CD14-positive monocyte (primary cell): ENCODE data around the gene PTPRQ. TPM values are rescaled to one million over a fixed set of nuclear protein-coding genes. Genes with fewer than 3 reads are reported as not detected.

Experiments
- DNase-seq, 3 donors: peaks; one replicate each; pipeline ENCODE4 v3.0.0-alpha.2; 2011 to 2022
- H2AFZ ChIP-seq: 2 replicates; pipeline ENCODE4 v1.6.0; 2012; ENCODE audit warnings: mild to moderate bottlenecking, low read depth, low read length, inconsistent platforms; ENCODE audit not compliant: insufficient read depth, poor library complexity, severe bottlenecking
- H3K27ac ChIP-seq, 2 donors: 1 replicate in 1 of 2; 2 replicates in 1 of 2; pipeline ENCODE4 v1.5.1; 2012 to 2013; ENCODE audit warnings: low read length in 2 of 2, control low read depth in 1 of 2, inconsistent platforms in 1 of 2, low read depth in 1 of 2, mild to moderate bottlenecking in 1 of 2
- H3K27me3 ChIP-seq, 2 donors: one replicate each; pipeline versions ENCODE4 v1.6.0 to v1.6.1; 2011 to 2013; ENCODE audit warnings: low read length in 2 of 2; ENCODE audit not compliant: control insufficient read depth in 2 of 2, insufficient read depth in 2 of 2
- H3K36me3 ChIP-seq, 2 donors: replicated peaks in 1 of 2; 1 replicate in 1 of 2; 2 replicates in 1 of 2; pipeline versions ENCODE4 v1.5.1 to v1.6.1; 2012 to 2013; ENCODE audit warnings: low read length in 2 of 2, control low read depth in 1 of 2, inconsistent platforms in 1 of 2, mild to moderate bottlenecking in 1 of 2; ENCODE audit not compliant: insufficient read depth in 2 of 2, control insufficient read depth in 1 of 2
- H3K4me1 ChIP-seq, 2 donors: 1 replicate in 1 of 2; 2 replicates in 1 of 2; pipeline versions ENCODE4 v1.5.1 to v1.6.1; 2012 to 2013; ENCODE audit warnings: low read length in 2 of 2, control low read depth in 1 of 2, inconsistent platforms in 1 of 2, mild to moderate bottlenecking in 1 of 2, moderate library complexity in 1 of 2; ENCODE audit not compliant: insufficient read depth in 2 of 2, control insufficient read depth in 1 of 2
- H3K4me2 ChIP-seq: replicated peaks from 2 replicates; pipeline ENCODE3; 2012; ENCODE audit warnings: low read length, moderate library complexity, mild to moderate bottlenecking; ENCODE audit not compliant: poor library complexity, severe bottlenecking; ENCODE audit errors: extremely low read depth
- H3K4me3 ChIP-seq, 3 experiments: fragments of 200-600 bp in 1 of 3; sonication (generic) in 1 of 3; replicated peaks in 1 of 3; 1 replicate in 2 of 3; 2 replicates in 1 of 3; pipeline ENCODE4 v1.5.1; 2011 to 2013; ENCODE audit warnings: low read length in 3 of 3, mild to moderate bottlenecking in 3 of 3, control low read depth in 2 of 3, low read depth in 2 of 3, inconsistent platforms in 1 of 3, moderate library complexity in 1 of 3
- H3K79me2 ChIP-seq: 2 replicates; pipeline ENCODE4 v1.6.0; 2012; ENCODE audit warnings: mild to moderate bottlenecking, control low read depth, inconsistent platforms, low read length, moderate library complexity; ENCODE audit not compliant: insufficient read depth
- H3K9ac ChIP-seq: 2 replicates; pipeline ENCODE4 v1.6.0; 2017; ENCODE audit warnings: low read length, mild to moderate bottlenecking; ENCODE audit not compliant: insufficient read depth, poor library complexity, severe bottlenecking
- H3K9me3 ChIP-seq, 2 donors: replicated peaks in 1 of 2; 1 replicate in 1 of 2; 2 replicates in 1 of 2; pipeline versions ENCODE4 v1.5.1 to v1.6.1; 2012 to 2013; ENCODE audit warnings: low read length in 2 of 2, control low read depth in 1 of 2; ENCODE audit not compliant: control insufficient read depth in 1 of 2, insufficient read depth in 1 of 2
- H4K20me1 ChIP-seq: 2 replicates; pipeline ENCODE4 v1.6.0; 2012; ENCODE audit warnings: mild to moderate bottlenecking, low read length, control low read depth, moderate library complexity; ENCODE audit not compliant: insufficient read depth
- H3K27ac Mint-ChIP-seq, 7 donors: one replicate each; pipeline ENCODE4 v1.8.0; 2020; ENCODE audit warnings: mild to moderate bottlenecking in 7 of 7, mixed read lengths in 7 of 7, moderate library complexity in 6 of 7, inconsistent platforms in 2 of 7
- H3K27me3 Mint-ChIP-seq, 3 donors: one replicate each; pipeline ENCODE4 v1.8.0; 2021 to 2022; ENCODE audit warnings: low read depth in 3 of 3, mild to moderate bottlenecking in 3 of 3, mixed read lengths in 3 of 3, moderate library complexity in 3 of 3, inconsistent platforms in 1 of 3
- H3K36me3 Mint-ChIP-seq, 2 donors: one replicate each; pipeline ENCODE4 v1.8.0; 2020; ENCODE audit warnings: mixed read lengths in 2 of 2, inconsistent platforms in 1 of 2, mild to moderate bottlenecking in 1 of 2
- H3K4me1 Mint-ChIP-seq: one replicate; pipeline ENCODE4 v1.8.0; 2020; ENCODE audit warnings: mild to moderate bottlenecking, mixed read lengths
- H3K4me3 Mint-ChIP-seq, 2 donors: one replicate each; pipeline ENCODE4 v1.8.0; 2020; ENCODE audit warnings: mild to moderate bottlenecking in 2 of 2, mixed read lengths in 2 of 2, moderate library complexity in 1 of 2
- H3K9me3 Mint-ChIP-seq, 7 donors: one replicate each; pipeline ENCODE4 v1.8.0; 2020 to 2022; ENCODE audit warnings: mixed read lengths in 7 of 7, mild to moderate bottlenecking in 6 of 7, moderate library complexity in 6 of 7, inconsistent platforms in 2 of 7
- WGBS: methylation state at CpG from one replicate; pipeline ENCODE4 v1.1.5; 2013; ENCODE audit warnings: missing lambda C conversion rate; ENCODE audit not compliant: insufficient coverage; 5-methylcytosine and 5-hydroxymethylcytosine counted together
- intact Hi-C, 2 donors: fragments of 100-400 bp; cut with micrococcal nuclease; formaldehyde crosslinking; loops; one replicate each; pipeline versions ENCODE4 v1.15.0 to v1.15.1; 2023
- polyA plus RNA-seq, 3 donors: library from polyadenylated mRNA; depleted of rRNA in 1 of 3; unstranded in 2 of 3; stranded (reverse) in 1 of 3; fragments of 300-500 nt in 2 of 3; fragments of >200 nt in 1 of 3; fragmentation: Illumina TruSeq in 2 of 3; gene quantifications; 1 replicate in 2 of 3; 2 replicates in 1 of 3; pipeline ENCODE4 v1.2.3, GENCODE V29; 2012 to 2021
- TF ChIP-seq, protein P1 (sequence below): fragments of 200-600 bp; IDR thresholded peaks from one replicate; pipeline ENCODE4 v1.8.0; 2022; ENCODE audit warnings: antibody characterized with exemption, mild to moderate bottlenecking

The PTPRQ gene
- polyA plus RNA-seq, 3 donors: not detected

DNA sequence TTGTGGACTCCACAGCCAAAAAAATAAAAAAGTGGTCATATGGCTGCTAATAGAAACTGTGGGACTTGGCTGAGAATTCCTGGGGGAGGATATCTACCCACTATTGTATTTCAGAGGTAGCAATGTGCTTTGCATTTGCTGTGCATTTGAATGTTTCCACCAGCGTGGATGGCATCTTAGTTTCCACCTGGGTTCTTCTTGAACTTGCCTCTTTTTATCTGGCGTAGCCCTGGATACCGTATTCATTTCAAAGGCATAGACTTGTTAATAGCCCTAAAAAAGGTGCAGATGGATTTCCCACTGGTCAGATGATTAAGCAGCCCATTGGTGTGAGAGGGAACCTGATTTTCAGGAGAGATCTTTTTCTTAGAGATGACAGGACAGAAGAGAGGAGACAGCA lies 270.8 kb downstream of the PTPRQ start:
- H3K27ac Mint-ChIP-seq: no peak overlapping the region
- H4K20me1 ChIP-seq: no peaks in the 10 kb centered on the region
- TF ChIP-seq, protein P1, sequence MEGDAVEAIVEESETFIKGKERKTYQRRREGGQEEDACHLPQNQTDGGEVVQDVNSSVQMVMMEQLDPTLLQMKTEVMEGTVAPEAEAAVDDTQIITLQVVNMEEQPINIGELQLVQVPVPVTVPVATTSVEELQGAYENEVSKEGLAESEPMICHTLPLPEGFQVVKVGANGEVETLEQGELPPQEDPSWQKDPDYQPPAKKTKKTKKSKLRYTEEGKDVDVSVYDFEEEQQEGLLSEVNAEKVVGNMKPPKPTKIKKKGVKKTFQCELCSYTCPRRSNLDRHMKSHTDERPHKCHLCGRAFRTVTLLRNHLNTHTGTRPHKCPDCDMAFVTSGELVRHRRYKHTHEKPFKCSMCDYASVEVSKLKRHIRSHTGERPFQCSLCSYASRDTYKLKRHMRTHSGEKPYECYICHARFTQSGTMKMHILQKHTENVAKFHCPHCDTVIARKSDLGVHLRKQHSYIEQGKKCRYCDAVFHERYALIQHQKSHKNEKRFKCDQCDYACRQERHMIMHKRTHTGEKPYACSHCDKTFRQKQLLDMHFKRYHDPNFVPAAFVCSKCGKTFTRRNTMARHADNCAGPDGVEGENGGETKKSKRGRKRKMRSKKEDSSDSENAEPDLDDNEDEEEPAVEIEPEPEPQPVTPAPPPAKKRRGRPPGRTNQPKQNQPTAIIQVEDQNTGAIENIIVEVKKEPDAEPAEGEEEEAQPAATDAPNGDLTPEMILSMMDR: no peak
- peak overlapping the region in 1 of 2 donors; percentile 70 for H3K4me3 Mint-ChIP-seq
- no peak overlapping the region for H3K4me3 ChIP-seq
- H3K79me2 ChIP-seq: no peaks in the 10 kb centered on the region
- H3K36me3 ChIP-seq: no peaks in the 10 kb centered on the region
- peaks cover 62 to 82% (median 69%) of the 10 kb centered on the region in 3 donors for H3K27me3 Mint-ChIP-seq
- no peak overlapping the region for H3K9ac ChIP-seq
- peaks cover 0 to 35% (median 14%) of the 10 kb centered on the region in 7 donors for H3K9me3 Mint-ChIP-seq
- peaks cover 52 to 82% of the 10 kb centered on the region in 2 donors for H3K27me3 ChIP-seq
- H3K9me3 ChIP-seq: peaks cover 11 to 33% of the 10 kb centered on the region in 2 donors
- no peak overlapping the region for H3K27ac ChIP-seq
- no peak overlapping the region for H2AFZ ChIP-seq
- DNase-seq: no peak
- no peaks in the 10 kb centered on the region for H3K4me1 ChIP-seq
- H3K4me1 Mint-ChIP-seq: peaks cover 5% of the 10 kb centered on the region
- H3K36me3 Mint-ChIP-seq: peaks cover 0 to 5% of the 10 kb centered on the region in 2 donors
- H3K4me2 ChIP-seq: no peak overlapping the region
- intact Hi-C loops: no loop called here
- 11% methylated on average over 3 of the region's 3 CpGs for WGBS

- TF ChIP-seq, protein P1: no peak
- no peak overlapping the region for H3K27ac Mint-ChIP-seq
- no peak overlapping the region for H2AFZ ChIP-seq
Measured at GRCh38 chr12:80715713-80716249, 271.7 kb downstream of the PTPRQ start.

More at GRCh38 chr12:80715713-80716249, 271.7 kb downstream of the PTPRQ start:
- peaks cover 5% of the 10 kb centered on the region for H3K4me1 Mint-ChIP-seq
- H3K4me1 ChIP-seq: no peaks in the 10 kb centered on the region
- H3K9me3 ChIP-seq: peaks cover 11 to 33% of the 10 kb centered on the region in 2 donors
- H3K36me3 ChIP-seq: no peaks in the 10 kb centered on the region
- no peaks in the 10 kb centered on the region for H4K20me1 ChIP-seq
- H3K27ac ChIP-seq: no peak overlapping the region
- H3K9ac ChIP-seq: no peak overlapping the region
- H3K27me3 Mint-ChIP-seq: peaks cover 58 to 73% (median 61%) of the 10 kb centered on the region in 3 donors
- H3K79me2 ChIP-seq: no peaks in the 10 kb centered on the region
- H3K4me3 Mint-ChIP-seq: peak overlapping the region in 1 of 2 donors; percentile 61
- intact Hi-C loops: no loop called here
- H3K4me3 ChIP-seq: no peak overlapping the region
- WGBS: 10% methylated on average over 7 of the region's 10 CpGs
- no peak for DNase-seq
- H3K27me3 ChIP-seq: peaks cover 53 to 79% of the 10 kb centered on the region in 2 donors
- H3K36me3 Mint-ChIP-seq: peaks cover 0 to 5% of the 10 kb centered on the region in 2 donors
- peaks cover 0 to 32% (median 14%) of the 10 kb centered on the region in 7 donors for H3K9me3 Mint-ChIP-seq
- no peak overlapping the region for H3K4me2 ChIP-seq
